SW 1271 (cell line): ENCODE measurements around the gene HOXC5.
"Not testable (repeated sequence)": the region's sequence is repeated elsewhere in the genome, so short reads cannot be mapped to it uniquely, and the experiment has no call there.

Experiments used
- DNase-seq, 2 experiments: peaks; one replicate each; lab custom pipeline; 2025; lab: John Stamatoyannopoulos, UW

HOXC5 gene

DNA sequence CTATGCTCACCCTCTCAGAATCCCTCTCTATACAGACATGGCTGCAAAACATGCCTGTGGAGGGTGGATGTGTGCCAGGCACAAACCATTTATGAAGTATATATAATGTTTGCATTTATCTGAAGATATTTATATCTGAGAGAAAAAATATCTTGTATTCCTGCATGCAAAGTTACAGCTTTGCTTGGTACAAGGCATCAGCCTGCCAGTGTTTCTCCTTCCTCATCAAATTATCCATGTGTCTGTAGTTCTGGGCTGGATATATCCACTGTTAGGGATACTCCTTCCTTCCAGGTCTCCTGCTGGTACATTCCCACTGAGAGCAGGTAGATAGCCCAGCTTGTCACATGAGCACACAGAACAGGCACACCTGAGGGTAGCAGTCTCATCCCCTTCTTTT lies 32.8 kb downstream of the HOXC5 start:
- no peak for DNase-seq

DNA sequence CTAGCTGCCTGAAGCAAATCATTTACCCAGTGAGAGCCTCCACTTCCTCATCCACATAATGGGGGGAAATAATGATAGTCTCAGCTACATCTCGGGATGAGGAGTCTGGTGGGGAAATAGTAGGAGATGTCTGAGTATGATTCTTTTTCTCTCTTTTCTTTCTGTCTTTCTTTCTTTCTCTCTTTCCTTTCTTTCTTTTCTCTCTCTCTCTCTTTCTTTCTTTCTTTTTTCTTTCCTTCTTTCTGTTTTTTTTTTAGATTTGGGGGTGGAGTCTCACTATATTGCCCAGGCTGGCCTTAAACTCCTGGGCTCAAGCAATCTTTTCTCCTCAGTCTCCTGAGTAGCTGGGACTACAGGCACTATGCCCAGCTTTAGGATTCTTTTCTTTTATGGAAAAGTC lies 33.6 kb downstream of the HOXC5 start:
- no peak for DNase-seq

DNA sequence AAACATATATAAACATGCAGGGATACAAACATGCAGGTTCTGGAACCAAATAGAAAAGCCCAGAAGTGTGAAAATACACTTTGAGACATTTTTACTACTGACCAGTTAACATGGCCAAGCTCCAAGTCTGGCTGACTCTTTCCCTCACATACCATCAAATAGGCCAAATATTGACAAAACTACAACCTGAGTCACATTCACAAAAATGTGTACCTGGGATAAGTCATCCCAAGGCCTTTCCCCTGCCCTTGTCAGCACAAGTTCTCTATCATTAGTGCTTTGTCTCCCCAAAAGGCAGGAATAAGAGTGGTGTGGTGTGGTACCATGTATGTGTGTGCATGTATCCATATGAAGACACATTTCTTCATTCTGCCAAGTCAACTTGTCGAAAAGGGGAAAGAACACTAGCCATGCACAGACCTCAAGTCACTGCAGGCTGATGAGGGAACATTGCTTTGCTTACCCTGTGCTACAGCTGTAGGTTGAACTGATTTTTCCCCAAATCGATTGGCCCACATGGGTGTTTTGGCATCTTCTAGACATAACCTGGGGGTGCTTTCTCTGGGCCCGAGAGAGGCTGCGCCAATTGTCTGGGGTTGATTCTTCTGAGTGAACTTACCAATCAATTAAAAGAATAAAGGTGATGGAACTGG lies 35.7 kb downstream of the HOXC5 start:
- DNase-seq = no peak

DNA sequence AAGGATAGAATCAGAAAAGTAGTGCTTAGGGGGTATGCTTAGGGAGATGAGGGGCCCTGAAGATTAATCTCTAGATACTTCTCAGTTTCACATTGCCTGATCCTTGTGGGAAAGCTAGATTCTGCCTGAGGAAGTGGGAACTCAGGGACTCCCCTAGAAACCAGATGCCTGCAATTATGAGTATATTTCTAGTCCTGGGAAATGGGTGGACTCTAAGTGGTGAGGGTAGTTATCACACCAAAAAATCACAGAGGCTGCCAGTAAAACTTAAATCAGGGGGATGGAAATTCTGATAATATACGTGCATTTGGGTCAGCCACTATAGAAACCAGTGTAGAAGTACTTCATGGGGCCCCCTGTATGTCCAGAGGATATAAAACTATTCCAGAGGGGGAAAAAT lies 39.1 kb downstream of the HOXC5 start:
- DNase-seq = no peak

DNA sequence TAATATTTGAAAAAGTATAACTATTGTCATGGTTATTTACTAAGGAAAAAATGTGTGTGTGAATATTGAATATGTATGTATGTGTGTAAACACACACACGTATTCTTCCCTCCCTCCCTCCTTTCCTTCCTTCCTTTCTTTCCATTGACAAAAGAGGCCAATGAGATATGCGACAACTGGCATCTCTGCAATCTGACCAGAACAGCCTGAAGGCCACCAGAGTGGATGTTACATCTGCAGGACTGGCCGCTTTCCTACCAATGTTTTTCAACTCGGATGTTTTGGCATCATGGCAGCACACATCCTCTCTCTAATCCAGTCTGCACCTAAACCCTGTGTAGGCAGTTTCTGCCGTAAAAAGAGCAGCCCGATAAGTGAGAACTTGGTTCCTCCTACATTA lies 41.5 kb downstream of the HOXC5 start:
- no peak for DNase-seq

DNA sequence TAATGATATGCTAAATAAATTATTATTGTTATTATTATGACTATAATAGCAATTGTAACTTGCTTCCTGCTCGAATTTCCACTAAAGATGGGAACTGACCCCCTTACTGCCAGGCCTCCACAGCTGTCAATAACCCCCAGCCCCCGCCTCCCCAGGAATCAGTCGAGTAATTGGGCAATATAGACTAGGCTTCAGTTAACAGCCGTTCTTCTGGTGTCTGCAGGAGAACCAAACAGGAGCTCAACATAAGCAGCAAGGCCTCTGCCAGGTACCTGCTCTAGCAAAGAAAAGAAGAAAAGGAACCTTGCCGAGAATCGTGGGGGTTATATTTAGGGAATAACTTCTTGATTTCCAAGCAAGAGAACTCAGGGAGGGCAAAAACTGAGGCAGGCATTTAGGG lies 42.6 kb downstream of the HOXC5 start:
- DNase-seq = no peak

DNA sequence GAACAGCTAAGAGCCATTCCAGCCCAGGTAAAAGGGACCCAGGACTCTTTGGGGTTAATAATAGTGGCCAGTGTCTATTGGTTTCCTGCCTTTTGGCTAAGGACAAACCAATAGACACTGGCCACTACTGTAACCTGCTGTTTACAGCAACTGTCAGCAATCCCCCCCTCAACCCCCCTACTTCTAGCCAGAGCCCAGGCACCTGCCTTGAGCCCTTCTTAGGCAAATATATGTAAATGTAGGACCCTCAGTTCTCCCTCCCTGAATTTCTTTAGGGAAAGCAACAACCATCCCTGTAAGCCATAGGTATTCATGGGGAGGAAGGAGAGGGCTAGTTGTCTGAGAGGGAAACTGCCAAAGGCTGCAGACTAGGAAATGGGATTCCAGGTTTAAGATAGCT lies 43.1 kb downstream of the HOXC5 start:
- DNase-seq = no peak

DNA sequence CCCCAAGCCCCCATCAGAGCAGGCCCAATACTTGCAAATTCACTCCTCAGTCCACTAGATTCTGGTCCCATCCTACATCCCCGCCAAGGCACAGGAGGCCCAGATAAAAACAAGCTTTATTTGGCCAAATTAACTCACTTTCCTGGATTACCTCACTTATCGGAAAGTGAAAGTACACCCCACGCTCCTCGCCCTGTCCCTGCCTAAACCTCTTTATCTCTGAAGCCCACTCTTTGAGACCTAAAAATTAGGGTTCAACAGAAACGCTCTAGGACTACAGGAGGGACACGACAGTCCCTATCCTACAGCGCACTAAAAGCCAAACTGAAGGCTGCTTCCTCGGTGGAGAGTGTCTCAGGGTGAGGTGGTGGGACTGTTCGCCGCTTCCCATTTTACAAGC lies 45.0 kb downstream of the HOXC5 start:
- DNase-seq = not testable (repeated sequence)

DNA sequence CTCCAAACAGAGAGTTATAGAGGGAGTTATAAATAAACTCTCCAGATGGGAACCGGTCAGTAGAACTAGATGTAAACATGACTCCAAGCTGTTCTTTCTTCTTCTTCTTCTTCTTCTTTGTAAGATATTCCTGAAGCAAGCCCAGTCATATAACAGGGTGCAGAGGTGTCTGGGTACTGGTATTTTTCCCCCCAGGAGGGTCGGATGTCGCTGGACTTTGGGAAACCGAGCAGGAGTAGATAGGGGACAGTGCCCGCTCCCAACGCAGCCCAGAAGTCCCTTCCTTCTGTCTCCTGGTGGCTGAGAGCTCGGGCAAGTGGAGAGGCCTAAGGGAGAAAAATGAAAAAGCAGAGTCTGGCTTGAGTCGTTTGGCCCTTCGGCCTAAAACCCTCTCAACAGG lies 46.3 kb downstream of the HOXC5 start:
- not testable (repeated sequence) for DNase-seq

DNA sequence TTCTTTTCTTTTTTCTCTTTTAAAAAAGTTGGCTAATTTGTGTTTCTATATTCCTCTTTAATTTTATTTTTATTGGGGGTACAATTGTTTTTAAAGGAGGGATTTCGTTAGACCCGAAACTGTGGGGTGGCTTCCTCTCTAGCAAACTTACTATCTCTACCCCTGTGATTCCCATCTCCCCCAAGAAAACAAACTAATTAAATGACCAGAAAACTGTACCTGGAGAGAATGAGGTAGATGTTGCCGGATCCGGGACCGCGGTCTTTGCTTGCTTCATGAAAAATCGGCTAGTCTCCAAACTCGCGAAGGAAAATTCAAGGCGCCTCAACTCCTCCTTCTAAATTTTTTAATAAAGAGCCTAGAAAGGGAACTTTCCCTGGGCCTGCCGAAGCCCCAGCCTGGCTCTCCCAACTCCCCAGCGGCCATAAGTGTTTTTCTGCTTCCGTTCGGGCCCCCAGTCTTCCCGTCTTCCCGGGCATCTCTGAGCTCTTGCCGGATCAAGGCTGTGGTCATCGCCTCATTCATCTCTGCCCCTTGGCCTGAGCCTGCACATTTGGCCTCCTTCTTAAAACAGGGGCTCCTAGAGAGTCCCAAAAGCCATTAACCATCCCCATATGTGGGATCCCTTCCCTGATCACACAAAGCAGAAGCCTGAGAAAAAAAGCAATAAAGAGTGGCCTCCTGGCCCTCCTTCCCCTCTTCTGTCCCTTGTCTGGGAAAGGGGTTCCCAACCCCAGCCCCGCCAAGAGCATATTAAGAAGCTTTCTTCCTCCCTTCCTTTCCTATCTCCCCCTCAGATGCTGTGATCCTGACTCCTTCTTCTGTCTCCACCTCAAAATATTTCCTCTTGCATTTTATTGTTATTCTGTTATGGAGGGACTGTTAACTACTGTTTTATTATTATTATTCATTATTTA lies 47.4 kb downstream of the HOXC5 start:
- DNase-seq = not testable (repeated sequence)

DNA sequence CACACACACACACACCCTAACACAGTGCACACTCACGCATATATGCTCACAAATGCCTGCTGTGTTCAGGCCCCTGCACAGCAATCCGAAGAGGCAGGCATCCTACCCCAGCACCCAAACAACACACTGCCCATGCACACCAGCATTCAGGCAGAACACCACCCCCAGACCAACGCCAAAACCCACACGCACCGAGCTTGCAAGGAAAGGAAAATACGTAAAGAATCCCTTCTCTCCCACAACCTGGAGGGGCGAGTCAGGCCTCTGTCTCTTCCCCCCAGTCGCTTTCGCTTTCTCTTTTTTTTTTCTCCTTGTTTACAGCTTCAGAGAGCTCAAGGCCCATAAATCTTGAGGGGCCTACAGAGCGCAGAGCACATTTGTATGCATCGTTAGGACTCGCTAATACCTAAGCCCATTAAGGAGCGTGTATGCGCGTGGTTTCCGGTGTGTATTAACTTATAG lies 48.2 kb downstream of the HOXC5 start:
- not testable (repeated sequence) for DNase-seq

DNA sequence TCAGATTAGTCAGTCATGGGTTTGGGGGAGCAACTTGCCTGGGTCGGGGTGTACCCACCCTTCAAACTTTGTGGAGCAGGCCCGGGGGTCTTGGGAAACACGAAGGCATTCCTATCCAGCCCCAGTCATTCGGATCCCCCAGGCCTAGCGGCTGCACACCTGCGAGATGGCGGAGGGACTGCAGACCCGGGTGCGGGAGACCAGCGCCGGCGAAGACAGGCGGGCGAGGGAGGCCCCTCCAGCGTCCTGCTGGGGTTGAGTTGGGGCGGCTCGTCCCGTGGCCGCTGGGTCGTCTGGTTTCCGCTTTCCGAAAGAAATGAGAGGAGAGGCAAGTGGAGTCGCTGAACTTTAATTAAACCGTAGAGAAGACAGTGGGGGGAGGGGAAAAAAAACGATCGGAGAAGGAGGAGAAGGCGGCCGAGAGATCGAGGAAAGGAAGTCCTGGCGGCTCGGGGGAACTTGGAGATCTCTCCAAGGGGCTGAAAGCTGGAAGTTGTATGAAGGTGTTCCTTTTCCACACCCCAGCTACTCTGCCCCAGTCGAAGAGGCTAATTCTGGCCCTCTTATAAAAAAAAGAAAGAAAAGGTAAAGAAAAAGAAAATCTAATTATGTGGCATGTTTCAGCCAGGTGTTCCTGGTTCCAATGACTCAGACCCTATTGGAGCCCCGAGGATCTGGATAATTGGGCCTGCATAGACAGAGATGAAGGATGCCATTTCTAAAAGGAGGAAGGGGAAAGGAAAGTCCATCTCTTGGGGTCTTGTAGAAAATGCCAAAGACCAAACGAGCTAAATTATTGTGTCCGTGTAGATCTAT lies 48.9 kb downstream of the HOXC5 start:
- not testable (repeated sequence) for DNase-seq

DNA sequence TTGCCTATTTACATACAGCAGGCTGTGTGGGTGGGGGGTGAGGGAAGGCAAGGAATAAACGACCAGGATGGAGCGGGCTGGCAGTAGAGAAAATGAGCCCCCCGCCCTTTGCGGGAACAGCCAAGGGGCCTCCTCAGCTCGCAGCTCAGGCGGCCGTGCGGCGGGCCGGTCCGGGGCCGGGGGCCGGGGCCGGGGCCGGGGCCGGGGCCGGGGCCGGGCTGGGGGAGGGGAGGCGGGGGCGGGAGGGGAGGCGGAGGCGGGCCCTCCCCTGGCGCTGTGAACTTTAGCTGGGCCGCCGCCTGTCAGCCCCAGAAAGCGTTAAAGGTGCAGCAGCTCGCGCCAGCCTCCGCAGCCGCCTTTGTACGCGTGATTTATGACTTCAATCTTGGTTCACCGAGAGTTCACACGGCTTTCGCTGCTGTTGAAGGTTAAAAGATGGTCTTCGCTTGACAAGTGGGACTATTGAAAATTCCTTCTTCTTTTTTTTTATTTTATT lies 49.6 kb downstream of the HOXC5 start:
- no peak for DNase-seq
